IMR-90 (cell line): ENCODE measurements around the gene PIP5K1B. TPM values are rescaled to one million over a fixed set of nuclear protein-coding genes. Genes with fewer than 3 reads are reported as not detected.

Experiments
- ATAC-seq: fragments of 200-7000 bp; cut with Tn5 transposase; 2 replicates; pipeline ENCODE4 v1.9.1; 2020; ENCODE audit warnings: low read depth, mild to moderate bottlenecking, moderate library complexity
- BruUV-seq: library from RNA; stranded (reverse); fragments of 400-500 nt; replicated peaks from 2 replicates; lab custom pipeline; 2021; lab: Mats Ljungman, UMichigan
- CTCF ChIA-PET: fragments of 300-600 bp; formaldehyde crosslinking; extraction: SDS; loops from one replicate; lab custom pipeline; 2021; ENCODE audit warnings: antibody characterized with exemption; lab: Yijun Ruan, JAX
- POLR2A ChIA-PET: fragments of 300-600 bp; sonication (Branson Sonifier 250); formaldehyde crosslinking; loops from one replicate; lab custom pipeline; 2022; ENCODE audit warnings: antibody characterized with exemption; ENCODE audit not compliant: unreplicated experiment; lab: Charles Lee
- DNase-seq: peaks from one replicate; pipeline ENCODE4 v3.0.0; 2013
- H2AFZ ChIP-seq: replicated peaks from 2 replicates; pipeline ENCODE3; 2013; ENCODE audit warnings: low read length, mild to moderate bottlenecking; ENCODE audit not compliant: poor library complexity
- H2AK5ac ChIP-seq: 2 replicates; pipeline ENCODE4 v1.6.1; 2013; ENCODE audit warnings: low read depth, low read length, inconsistent platforms
- H2AK9ac ChIP-seq: replicated peaks from 2 replicates; pipeline ENCODE3; 2013; ENCODE audit warnings: mild to moderate bottlenecking, low read depth, low read length, moderate library complexity; ENCODE audit not compliant: poor library complexity
- H2BK120ac ChIP-seq: 2 replicates; pipeline ENCODE4 v1.6.1; 2013; ENCODE audit warnings: low read depth, low read length, inconsistent platforms
- H2BK15ac ChIP-seq: 3 replicates; pipeline ENCODE4 v1.6.1; 2013; ENCODE audit warnings: low read depth, low read length, inconsistent platforms
- H2BK20ac ChIP-seq: 2 replicates; pipeline ENCODE4 v1.6.1; 2013; ENCODE audit warnings: low read depth, mild to moderate bottlenecking, inconsistent platforms, low read length, moderate library complexity
- H2BK5ac ChIP-seq: 2 replicates; pipeline ENCODE4 v1.6.1; 2013; ENCODE audit warnings: mild to moderate bottlenecking, low read depth, low read length, inconsistent platforms; ENCODE audit not compliant: poor library complexity, severe bottlenecking
- H3K14ac ChIP-seq: replicated peaks from 2 replicates; pipeline ENCODE4 v1.6.1; 2013; ENCODE audit warnings: low read depth, low read length, inconsistent platforms
- H3K18ac ChIP-seq: 2 replicates; pipeline ENCODE4 v1.6.1; 2013; ENCODE audit warnings: low read depth, low read length, control low read depth
- H3K23ac ChIP-seq: 2 replicates; pipeline ENCODE4 v1.6.1; 2013; ENCODE audit warnings: low read depth, low read length, inconsistent platforms
- H3K27ac ChIP-seq: 2 replicates; pipeline ENCODE4 v1.5.1; 2013; ENCODE audit warnings: mild to moderate bottlenecking, control low read depth, low read length; ENCODE audit not compliant: insufficient read depth
- H3K27me3 ChIP-seq: 2 replicates; pipeline ENCODE4 v1.6.1; 2013; ENCODE audit warnings: low read length; ENCODE audit not compliant: control insufficient read depth, insufficient read depth
- H3K36me3 ChIP-seq: 2 replicates; pipeline ENCODE4 v1.6.1; 2013; ENCODE audit warnings: low read length, mixed read lengths; ENCODE audit not compliant: control insufficient read depth, insufficient read depth
- H3K4ac ChIP-seq: 2 replicates; pipeline ENCODE4 v1.6.1; 2013; ENCODE audit warnings: low read depth, low read length, inconsistent platforms
- H3K4me1 ChIP-seq: 2 replicates; pipeline ENCODE4 v1.6.1; 2013; ENCODE audit warnings: low read length, mixed read lengths; ENCODE audit not compliant: control insufficient read depth, insufficient read depth
- H3K4me2 ChIP-seq: 2 replicates; pipeline ENCODE4 v1.6.1; 2013; ENCODE audit warnings: low read depth, mild to moderate bottlenecking, control low read depth, low read length, moderate library complexity
- H3K4me3 ChIP-seq: 2 replicates; pipeline ENCODE4 v1.5.1; 2013; ENCODE audit warnings: low read depth, mild to moderate bottlenecking, control low read depth, low read length, moderate library complexity; ENCODE audit not compliant: insufficient read depth
- H3K56ac ChIP-seq: 2 replicates; pipeline ENCODE4 v1.6.1; 2013; ENCODE audit warnings: low read length, inconsistent platforms; ENCODE audit not compliant: insufficient read depth; ENCODE audit errors: extremely low read depth
- H3K79me1 ChIP-seq, 2 experiments: 2 replicates each; pipeline ENCODE4 v1.6.1; 2013; ENCODE audit warnings: low read length in 2 of 2, inconsistent platforms in 1 of 2, low read depth in 1 of 2
- H3K9ac ChIP-seq: 2 replicates; pipeline ENCODE4 v1.6.1; 2013; ENCODE audit warnings: low read depth, low read length, control low read depth
- H3K9me1 ChIP-seq: 2 replicates; pipeline ENCODE4 v1.6.1; 2013; ENCODE audit warnings: low read length, inconsistent platforms; ENCODE audit not compliant: insufficient read depth
- H3K9me3 ChIP-seq: 2 replicates; pipeline ENCODE4 v1.6.1; 2013; ENCODE audit warnings: low read length; ENCODE audit not compliant: control insufficient read depth, insufficient read depth
- H4K20me1 ChIP-seq: 2 replicates; pipeline ENCODE4 v1.6.1; 2013; ENCODE audit warnings: low read length, inconsistent platforms; ENCODE audit not compliant: insufficient read depth
- H4K5ac ChIP-seq: 2 replicates; pipeline ENCODE4 v1.6.1; 2013; ENCODE audit warnings: mild to moderate bottlenecking, low read depth, low read length, control low read depth
- H4K8ac ChIP-seq, 2 experiments: 2 replicates each; pipeline ENCODE4 v1.6.1; 2013; ENCODE audit warnings: low read depth in 2 of 2, low read length in 2 of 2, control low read depth in 1 of 2, inconsistent platforms in 1 of 2
- H4K91ac ChIP-seq: 2 replicates; pipeline ENCODE4 v1.6.1; 2013; ENCODE audit warnings: low read depth, low read length, inconsistent platforms; ENCODE audit not compliant: insufficient read depth
- BHLHE40 ChIP-seq: fragments of 150-350 bp; IDR thresholded peaks from 2 replicates; pipeline ENCODE4 v1.6.1; 2016; ENCODE audit warnings: mild to moderate bottlenecking, low read depth, low read length
- CEBPB ChIP-seq: IDR thresholded peaks from 2 replicates; pipeline ENCODE4 v1.6.1; 2012; ENCODE audit warnings: low read depth, low read length, improper control_type of control experiment
- CHD1 ChIP-seq: IDR thresholded peaks from 2 replicates; pipeline ENCODE4 v1.6.1; 2012; ENCODE audit warnings: low read depth, low read length, improper control_type of control experiment
- ELK1 ChIP-seq: fragments of 150-350 bp; IDR thresholded peaks from 2 replicates; pipeline ENCODE4 v1.6.1; 2016; ENCODE audit warnings: low read depth, mild to moderate bottlenecking, low read length, moderate library complexity, borderline replicate concordance
- FOS ChIP-seq: fragments of 150-350 bp; IDR thresholded peaks from 2 replicates; pipeline ENCODE4 v1.6.1; 2016; ENCODE audit warnings: low read depth, low read length
- MAFK ChIP-seq: IDR thresholded peaks from 2 replicates; pipeline ENCODE4 v1.6.1; 2012; ENCODE audit warnings: low read depth, low read length, improper control_type of control experiment
- MAZ ChIP-seq: IDR thresholded peaks from 2 replicates; pipeline ENCODE4 v1.6.1; 2012; ENCODE audit warnings: low read depth, mild to moderate bottlenecking, low read length, improper control_type of control experiment, moderate library complexity, borderline replicate concordance
- MXI1 ChIP-seq: IDR thresholded peaks from 2 replicates; pipeline ENCODE4 v1.6.1; 2012; ENCODE audit warnings: low read depth, mild to moderate bottlenecking, low read length, moderate library complexity, borderline replicate concordance
- NFE2L2 ChIP-seq: fragments of 150-350 bp; IDR thresholded peaks from 2 replicates; pipeline ENCODE4 v1.6.1; 2016; ENCODE audit warnings: low read depth, mild to moderate bottlenecking, low read length
- POLR2A ChIP-seq: IDR thresholded peaks from 2 replicates; pipeline ENCODE4 v1.6.1; 2012; ENCODE audit warnings: mild to moderate bottlenecking, low read depth, low read length
- RAD21 ChIP-seq: IDR thresholded peaks from 2 replicates; pipeline ENCODE4 v1.6.1; 2012; ENCODE audit warnings: low read length, improper control_type of control experiment
- RCOR1 ChIP-seq: IDR thresholded peaks from 2 replicates; pipeline ENCODE4 v1.6.1; 2012; ENCODE audit warnings: mild to moderate bottlenecking, low read length, improper control_type of control experiment; ENCODE audit not compliant: insufficient replicate concordance
- RFX5 ChIP-seq: IDR thresholded peaks from 2 replicates; pipeline ENCODE4 v1.8.0; 2012; ENCODE audit warnings: low read depth, mild to moderate bottlenecking, low read length, moderate library complexity
- SMC3 ChIP-seq: fragments of 150-350 bp; IDR thresholded peaks from 2 replicates; pipeline ENCODE4 v1.6.1; 2016; ENCODE audit warnings: low read depth, mild to moderate bottlenecking, antibody characterized with exemption, low read length, moderate library complexity
- USF2 ChIP-seq: fragments of 150-350 bp; IDR thresholded peaks from 2 replicates; pipeline ENCODE4 v1.6.1; 2017; ENCODE audit warnings: mild to moderate bottlenecking, antibody characterized with exemption, low read length, low read depth
- dilution Hi-C: fragments of 300-500 bp; cut with HindIII; formaldehyde crosslinking; loops from one replicate; pipeline ENCODE4 v1.14.3; 2018; ENCODE audit warnings: low sequenced_read_pairs; ENCODE audit not compliant: unreplicated experiment
- in situ Hi-C: fragments of 300-500 bp; cut with MboI; formaldehyde crosslinking; loops from 3 replicates; pipeline ENCODE4 v1.14.3; 2019; ENCODE audit warnings: low sequenced_read_pairs, inconsistent platforms, mixed read lengths
- intact Hi-C: fragments of 100-400 bp; cut with micrococcal nuclease; formaldehyde crosslinking; loops from 2 replicates; pipeline ENCODE4 v1.10.0; 2022
- polyA plus RNA-seq, 3 experiments: library from polyadenylated mRNA; depleted of rRNA; stranded (reverse); fragments of >200 nt; gene quantifications; 2 replicates each; pipeline ENCODE4 v1.2.3, GENCODE V29; 2012; ENCODE audit warnings: low replicate concordance in 1 of 3
- total RNA-seq: library from RNA; depleted of rRNA; stranded (reverse); fragments of >200 nt; gene quantifications from 2 replicates; pipeline ENCODE4 v1.2.3, GENCODE V29; 2012
- TF ChIP-seq, protein P1 (sequence below): conservative IDR thresholded peaks from 2 replicates; pipeline ENCODE4 v1.5.1; 2012; ENCODE audit warnings: mild to moderate bottlenecking, low read depth, low read length, improper control_type of control experiment

The PIP5K1B gene
- total and polyA plus RNA-seq, 2 of the 4 experiments (the other 2 are of a cell fraction), result not detected

- no peak overlapping the region for H2BK15ac ChIP-seq
- H2AK5ac ChIP-seq, result no peak overlapping the region
- peaks cover 2% of the 10 kb centered on the region; the same call in 1 of the 2 replicates for H3K27me3 ChIP-seq
- H3K79me1 ChIP-seq, result no peaks in the 10 kb centered on the region
- no peak overlapping the region for H2AK9ac ChIP-seq
- ATAC-seq (no peak), DNase-seq (no peak)
- H2BK20ac ChIP-seq, result no peak overlapping the region
- CTCF ChIA-PET, result interaction anchor here (0.7 kb wide), 1 partner anchor 89 kb away, joined by 4 read pairs; no protein-coding TSS in a partner anchor
- peaks cover 3% of the 10 kb centered on the region; the same call in 1 of the 2 replicates for H3K9me1 ChIP-seq
- H3K4me1 ChIP-seq, result no peaks in the 10 kb centered on the region
- no peak overlapping the region for H3K23ac ChIP-seq
- no peak overlapping the region for H4K5ac ChIP-seq
- no peaks in the 10 kb centered on the region for H3K9me3 ChIP-seq
- H4K20me1 ChIP-seq, result no peaks in the 10 kb centered on the region
- H2AFZ ChIP-seq, result no peak overlapping the region
- no peak overlapping the region for H4K91ac ChIP-seq
- H4K8ac ChIP-seq, result no peak overlapping the region
- no peak for TF ChIP-seq FOS
- TF ChIP-seq RCOR1, result no peak
- TF ChIP-seq SMC3, result no peak
- no peak for TF ChIP-seq MXI1
- no peak for TF ChIP-seq ELK1
- TF ChIP-seq RFX5, result no peak
- no peak for TF ChIP-seq RAD21
- TF ChIP-seq USF2, result no peak
- no peak for TF ChIP-seq POLR2A
- no peak for TF ChIP-seq MAFK
- TF ChIP-seq MAZ, result no peak
- no peak for TF ChIP-seq CEBPB
- TF ChIP-seq, protein P1, sequence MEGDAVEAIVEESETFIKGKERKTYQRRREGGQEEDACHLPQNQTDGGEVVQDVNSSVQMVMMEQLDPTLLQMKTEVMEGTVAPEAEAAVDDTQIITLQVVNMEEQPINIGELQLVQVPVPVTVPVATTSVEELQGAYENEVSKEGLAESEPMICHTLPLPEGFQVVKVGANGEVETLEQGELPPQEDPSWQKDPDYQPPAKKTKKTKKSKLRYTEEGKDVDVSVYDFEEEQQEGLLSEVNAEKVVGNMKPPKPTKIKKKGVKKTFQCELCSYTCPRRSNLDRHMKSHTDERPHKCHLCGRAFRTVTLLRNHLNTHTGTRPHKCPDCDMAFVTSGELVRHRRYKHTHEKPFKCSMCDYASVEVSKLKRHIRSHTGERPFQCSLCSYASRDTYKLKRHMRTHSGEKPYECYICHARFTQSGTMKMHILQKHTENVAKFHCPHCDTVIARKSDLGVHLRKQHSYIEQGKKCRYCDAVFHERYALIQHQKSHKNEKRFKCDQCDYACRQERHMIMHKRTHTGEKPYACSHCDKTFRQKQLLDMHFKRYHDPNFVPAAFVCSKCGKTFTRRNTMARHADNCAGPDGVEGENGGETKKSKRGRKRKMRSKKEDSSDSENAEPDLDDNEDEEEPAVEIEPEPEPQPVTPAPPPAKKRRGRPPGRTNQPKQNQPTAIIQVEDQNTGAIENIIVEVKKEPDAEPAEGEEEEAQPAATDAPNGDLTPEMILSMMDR, result no peak
- TF ChIP-seq CHD1, result no peak
- no peak for TF ChIP-seq NFE2L2
- TF ChIP-seq BHLHE40, result no peak
- BruUV-seq, result no TSS peak
- H3K56ac ChIP-seq, result no peak overlapping the region
- dilution Hi-C loops, result no loop called here
- H3K27ac ChIP-seq, result no peak overlapping the region
- no peak overlapping the region for H3K18ac ChIP-seq
- no peak overlapping the region for H3K4me2 ChIP-seq
- no peak overlapping the region for H2BK5ac ChIP-seq
- H3K4ac ChIP-seq, result no peak overlapping the region
- in situ Hi-C loops, result no loop called here
- no peak overlapping the region for H3K4me3 ChIP-seq
- no peak overlapping the region for H3K14ac ChIP-seq
- POLR2A ChIA-PET, result no interaction called here
- H2BK120ac ChIP-seq, result no peak overlapping the region
- intact Hi-C loops, result loop anchor here (10.0 kb wide), 1 partner anchor 192 kb away; no protein-coding TSS in a partner anchor
- no peak overlapping the region for H3K9ac ChIP-seq
- H3K36me3 ChIP-seq, result no peaks in the 10 kb centered on the region
Observed at GRCh38 chr9:68672625-68673024, 32.4 kb upstream of the PIP5K1B start.
